Calu3 (cell line): Measurements from ENCODE around the gene HMX1. TPM values are rescaled to one million over a fixed set of nuclear protein-coding genes. Genes with fewer than 3 reads are reported as not detected.

Experiments used
- Bru-seq: library from RNA; stranded (reverse); fragments of 400-500 nt; gene quantifications from one replicate; lab custom pipeline; 2021; lab: Mats Ljungman, UMichigan
- BruChase-seq, 2 experiments: library from RNA; stranded (reverse); fragments of 400-500 nt; gene quantifications; one replicate each; lab custom pipeline; 2021; lab: Mats Ljungman, UMichigan
- BruUV-seq: library from RNA; stranded (reverse); fragments of 400-500 nt; replicated peaks from 2 replicates; lab custom pipeline; 2021; lab: Mats Ljungman, UMichigan
- CTCF ChIA-PET: fragments of 300-600 bp; sonication (Branson Sonifier 250); formaldehyde crosslinking; loops from one replicate; lab custom pipeline; 2022; ENCODE audit warnings: antibody characterized with exemption; lab: Charles Lee
- DNase-seq: peaks from one replicate; pipeline ENCODE4 v3.0.0; 2022
- H3K27ac Mint-ChIP-seq: one replicate; pipeline ENCODE4 v1.8.0; 2022; ENCODE audit warnings: mixed read lengths; ENCODE audit not compliant: unreplicated experiment
- H3K27me3 Mint-ChIP-seq: one replicate; pipeline ENCODE4 v1.8.0; 2022; ENCODE audit warnings: mixed read lengths; ENCODE audit not compliant: unreplicated experiment
- H3K36me3 Mint-ChIP-seq: one replicate; pipeline ENCODE4 v1.8.0; 2022; ENCODE audit warnings: mild to moderate bottlenecking, moderate library complexity, mixed read lengths; ENCODE audit not compliant: insufficient read depth, unreplicated experiment
- H3K4me1 Mint-ChIP-seq: one replicate; pipeline ENCODE4 v1.8.0; 2022; ENCODE audit warnings: mild to moderate bottlenecking, low read depth, mixed read lengths; ENCODE audit not compliant: unreplicated experiment
- H3K4me3 Mint-ChIP-seq: one replicate; pipeline ENCODE4 v1.8.0; 2022; ENCODE audit warnings: mild to moderate bottlenecking, low read depth, moderate library complexity, mixed read lengths; ENCODE audit not compliant: unreplicated experiment
- H3K9me3 Mint-ChIP-seq: one replicate; pipeline ENCODE4 v1.8.0; 2022; ENCODE audit warnings: low read depth, mixed read lengths; ENCODE audit not compliant: unreplicated experiment
- intact Hi-C: fragments of 100-400 bp; cut with micrococcal nuclease; formaldehyde crosslinking; loops from one replicate; pipeline ENCODE4 v1.10.0; 2022; ENCODE audit not compliant: unreplicated experiment
- long read RNA-seq: library from polyadenylated mRNA; stranded (forward); transcript quantifications from one replicate; pipeline ENCODE4 v2.0.0, GENCODE V29; 2022
- total RNA-seq: library from RNA; stranded (reverse); gene quantifications from 2 replicates; pipeline ENCODE4 v1.2.3, GENCODE V29; 2022
- TF ChIP-seq, protein P1 (sequence below): fragments of 200-600 bp; IDR thresholded peaks from one replicate; pipeline ENCODE4 v1.8.0; 2022; ENCODE audit warnings: antibody characterized with exemption; ENCODE audit not compliant: unreplicated experiment

The HMX1 gene
- not detected in 2 replicates for total RNA-seq
- Bru-seq, nascent RNA: not detected
- not detected for BruChase-seq, experiment 1, labeled RNA remaining after a 6-hour chase
- BruChase-seq, experiment 2, labeled RNA remaining after a 2-hour chase: not detected
- long read RNA-seq: 0 reads

DNA sequence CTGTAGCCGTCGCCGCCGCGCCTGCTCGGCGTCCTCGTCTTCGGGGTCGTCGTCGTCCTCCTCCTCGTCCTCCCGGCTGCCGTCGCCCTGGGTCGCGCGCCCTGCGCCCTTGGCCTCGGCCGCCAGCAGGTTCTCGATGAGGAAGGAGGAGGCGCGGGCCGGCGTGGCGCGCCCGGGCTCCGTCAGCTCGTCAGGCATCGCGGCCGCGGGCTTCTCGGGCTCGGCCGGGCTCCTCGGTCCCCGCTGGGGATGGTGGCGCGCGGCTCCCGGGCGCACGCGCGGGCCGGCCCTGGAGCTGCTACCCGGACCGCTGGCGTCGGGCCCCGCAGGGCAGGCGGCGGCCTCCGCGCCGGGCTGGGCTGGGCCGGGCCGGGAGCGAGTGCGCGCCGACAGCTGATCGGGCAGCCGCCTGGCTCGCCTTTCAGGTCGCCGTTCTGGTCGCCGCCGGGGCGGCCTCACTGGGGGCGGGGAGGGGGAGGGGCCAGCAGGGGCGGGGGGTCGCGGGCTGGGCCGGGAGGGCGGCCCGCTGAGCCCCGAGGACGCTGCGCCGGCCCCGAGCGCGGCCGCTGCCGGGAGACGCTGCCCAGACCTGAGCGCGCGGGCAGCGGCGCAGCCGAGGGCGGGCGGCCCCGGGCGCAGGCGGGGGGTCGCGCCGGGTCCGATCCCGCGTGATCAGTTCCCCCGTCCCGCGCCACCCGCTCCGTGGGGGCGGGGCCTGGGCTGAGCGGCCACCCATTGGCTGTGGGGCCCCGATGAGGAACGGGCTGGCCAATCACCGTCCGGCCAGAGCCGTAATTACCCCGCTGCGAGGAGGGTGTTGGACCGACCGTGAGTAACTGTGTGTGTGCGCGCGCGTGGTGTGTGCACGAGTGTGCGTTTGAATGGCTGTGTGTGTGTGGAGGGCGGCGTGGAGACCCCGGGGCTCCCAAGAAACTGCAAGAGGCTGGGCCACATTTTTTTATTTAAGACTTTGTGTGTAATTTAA lies at the start of gene HMX1:
Gene HMX1 (minus strand): TSS at position 423 of the 985 bp plus-strand sequence. CDS start 225 bp downstream, at position 198.
- BruUV-seq: no TSS peak
- Mint-ChIP-seq H3K4me3 (no peak within 1 kb of the TSS), H3K36me3 (no peaks in the 10 kb centered on the region), H3K4me1 (no peaks in the 10 kb centered on the region), H3K9me3 (no peaks in the 10 kb centered on the region), H3K27me3 (peaks cover 63% of the 10 kb centered on the region), H3K27ac (no peak within 1 kb of the TSS)
- CTCF ChIA-PET: no interaction called here
- no peak for DNase-seq
- TF ChIP-seq, protein P1, sequence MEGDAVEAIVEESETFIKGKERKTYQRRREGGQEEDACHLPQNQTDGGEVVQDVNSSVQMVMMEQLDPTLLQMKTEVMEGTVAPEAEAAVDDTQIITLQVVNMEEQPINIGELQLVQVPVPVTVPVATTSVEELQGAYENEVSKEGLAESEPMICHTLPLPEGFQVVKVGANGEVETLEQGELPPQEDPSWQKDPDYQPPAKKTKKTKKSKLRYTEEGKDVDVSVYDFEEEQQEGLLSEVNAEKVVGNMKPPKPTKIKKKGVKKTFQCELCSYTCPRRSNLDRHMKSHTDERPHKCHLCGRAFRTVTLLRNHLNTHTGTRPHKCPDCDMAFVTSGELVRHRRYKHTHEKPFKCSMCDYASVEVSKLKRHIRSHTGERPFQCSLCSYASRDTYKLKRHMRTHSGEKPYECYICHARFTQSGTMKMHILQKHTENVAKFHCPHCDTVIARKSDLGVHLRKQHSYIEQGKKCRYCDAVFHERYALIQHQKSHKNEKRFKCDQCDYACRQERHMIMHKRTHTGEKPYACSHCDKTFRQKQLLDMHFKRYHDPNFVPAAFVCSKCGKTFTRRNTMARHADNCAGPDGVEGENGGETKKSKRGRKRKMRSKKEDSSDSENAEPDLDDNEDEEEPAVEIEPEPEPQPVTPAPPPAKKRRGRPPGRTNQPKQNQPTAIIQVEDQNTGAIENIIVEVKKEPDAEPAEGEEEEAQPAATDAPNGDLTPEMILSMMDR: no peak
- intact Hi-C loops: no loop called here

DNA sequence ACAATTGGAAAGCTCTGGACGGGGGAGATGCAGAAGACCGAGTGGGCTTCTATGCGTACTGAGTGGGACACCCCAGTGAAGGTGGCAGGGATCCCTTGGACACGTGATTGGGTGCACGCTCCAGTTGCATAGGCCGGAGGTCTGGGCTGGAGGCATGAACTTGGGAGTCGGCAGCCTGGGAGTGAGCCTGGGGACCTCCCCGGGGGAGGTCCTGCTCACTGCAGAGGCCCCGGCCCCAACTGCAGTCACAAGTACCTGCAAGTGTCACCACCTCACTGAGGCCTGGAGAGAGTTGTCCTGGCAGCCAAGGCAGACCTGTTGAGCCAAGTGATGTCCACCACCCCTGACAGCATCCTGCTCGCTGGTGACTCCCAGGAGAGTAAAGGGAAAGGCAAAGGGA lies 49.3 kb upstream of the HMX1 start:
- TF ChIP-seq, protein P1: no peak
- Mint-ChIP-seq H3K36me3 (no peaks in the 10 kb centered on the region), H3K4me3 (no peak overlapping the region), H3K27me3 (peaks cover 48% of the 10 kb centered on the region), H3K9me3 (peaks cover 4% of the 10 kb centered on the region), H3K4me1 (no peaks in the 10 kb centered on the region), H3K27ac (no peak overlapping the region)
- intact Hi-C loops: no loop called here
- CTCF ChIA-PET: no interaction called here
- no peak for DNase-seq
- BruUV-seq: no TSS peak

DNA sequence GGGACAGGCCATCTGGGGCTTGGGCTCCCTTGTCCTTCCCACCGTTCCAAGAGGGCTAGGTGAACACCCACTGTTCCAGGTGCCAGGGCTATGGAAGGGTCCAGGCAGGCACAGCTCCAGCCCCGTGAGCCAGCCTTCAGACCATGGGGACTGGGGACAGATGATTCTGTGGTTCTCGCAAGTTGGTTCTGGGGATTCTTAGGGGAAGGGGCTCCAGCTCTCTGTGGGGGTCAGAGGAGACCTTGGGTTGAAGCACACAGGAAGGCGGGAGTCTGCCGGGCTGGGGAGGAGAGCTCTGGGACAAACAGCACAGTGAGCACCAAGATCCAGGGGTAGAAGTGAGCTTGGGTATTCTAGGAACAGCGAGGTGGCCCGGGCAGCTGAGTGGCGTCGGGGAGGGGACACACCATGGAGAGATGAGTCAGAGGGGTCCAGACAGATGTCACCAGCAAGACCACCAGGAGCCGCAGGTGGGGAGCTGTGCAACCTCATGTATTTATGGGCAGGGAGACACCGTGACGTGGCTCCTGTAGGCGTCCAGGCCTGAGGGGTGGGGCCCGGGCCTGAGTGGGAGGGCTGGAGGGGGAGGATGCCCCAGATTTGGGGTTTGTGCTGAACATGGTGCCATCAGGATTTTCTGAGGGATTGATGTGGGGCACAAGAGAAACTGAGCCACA lies 48.8 kb upstream of the HMX1 start:
- H3K4me3 Mint-ChIP-seq: no peak overlapping the region
- peaks cover 48% of the 10 kb centered on the region for H3K27me3 Mint-ChIP-seq
- H3K36me3 Mint-ChIP-seq: no peaks in the 10 kb centered on the region
- TF ChIP-seq, protein P1: no peak
- H3K4me1 Mint-ChIP-seq: no peaks in the 10 kb centered on the region
- no peak for DNase-seq
- H3K27ac Mint-ChIP-seq: no peak overlapping the region
- no TSS peak for BruUV-seq
- intact Hi-C loops: no loop called here
- H3K9me3 Mint-ChIP-seq: peaks cover 4% of the 10 kb centered on the region
- CTCF ChIA-PET: no interaction called here

DNA sequence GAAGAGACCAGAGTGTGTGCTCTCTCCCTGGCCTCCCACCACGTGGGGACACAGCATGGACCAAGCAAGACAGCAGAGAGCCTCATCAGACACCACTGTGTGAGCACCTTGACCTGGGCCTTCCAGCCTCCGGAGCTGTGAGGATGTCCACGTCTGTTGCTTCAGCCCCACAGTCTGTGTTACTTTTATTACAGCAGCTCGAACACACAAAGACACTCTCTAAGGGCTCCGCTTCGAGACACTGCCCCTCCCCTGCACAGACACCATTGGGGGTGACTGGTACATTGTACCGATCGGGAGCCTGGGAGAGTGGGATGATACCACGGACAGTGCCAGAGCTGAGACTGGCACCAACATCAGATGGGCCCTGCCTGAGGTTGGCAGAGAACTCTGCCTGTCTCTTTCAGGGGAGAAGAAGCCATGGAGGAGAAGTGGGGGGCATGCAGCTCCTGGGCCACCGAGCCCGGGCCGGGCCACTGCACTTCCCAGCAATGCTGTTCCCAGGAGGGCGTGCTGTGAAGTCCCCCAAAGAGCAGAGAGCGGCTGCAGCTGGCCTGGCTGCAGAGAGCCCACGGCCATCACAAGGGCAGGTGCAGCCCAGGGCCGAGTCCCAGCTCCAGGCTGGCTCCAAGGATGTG lies 48.1 kb upstream of the HMX1 start:
- Mint-ChIP-seq H3K4me3 (no peak overlapping the region), H3K36me3 (no peaks in the 10 kb centered on the region), H3K27me3 (peaks cover 48% of the 10 kb centered on the region), H3K9me3 (peaks cover 4% of the 10 kb centered on the region), H3K27ac (no peak overlapping the region), H3K4me1 (no peaks in the 10 kb centered on the region)
- intact Hi-C loops: no loop called here
- CTCF ChIA-PET: no interaction called here
- TF ChIP-seq, protein P1: no peak
- BruUV-seq: no TSS peak
- no peak for DNase-seq
